Measurements from ENCODE around the gene CLTC. TPM values are rescaled to one million over a fixed set of nuclear protein-coding genes. Genes with fewer than 3 reads are reported as not detected.
A peak's percentile ranks its signal among the peaks of the same experiment; 100 is the strongest.

CLTC gene
- total and polyA plus RNA-seq, 2 of the 13 experiments (the other 11 are each of a cell fraction or from before 2014, with no cell fraction given) = 134 to 283 TPM

DNA sequence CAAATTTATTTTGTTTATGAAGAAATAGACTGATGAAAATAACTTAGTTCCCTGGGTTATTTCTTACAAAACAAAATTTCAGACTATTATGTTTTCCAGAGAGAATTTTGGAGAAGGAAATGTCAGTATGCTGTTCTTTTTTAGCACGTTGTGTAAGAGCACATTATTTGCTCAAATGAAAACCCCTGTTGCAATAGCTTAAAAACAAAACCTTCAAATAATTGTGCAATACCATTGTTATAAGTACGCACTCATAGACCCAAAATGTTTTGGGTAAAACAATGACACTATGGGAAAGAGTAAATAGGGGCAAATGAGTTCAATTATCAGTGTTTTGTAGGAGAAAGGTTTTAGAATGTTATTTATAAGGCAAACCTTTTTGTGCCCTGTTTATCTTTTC, 106.0 kb downstream of the CLTC start (continued):
- TF ChIP-seq, protein P1, sequence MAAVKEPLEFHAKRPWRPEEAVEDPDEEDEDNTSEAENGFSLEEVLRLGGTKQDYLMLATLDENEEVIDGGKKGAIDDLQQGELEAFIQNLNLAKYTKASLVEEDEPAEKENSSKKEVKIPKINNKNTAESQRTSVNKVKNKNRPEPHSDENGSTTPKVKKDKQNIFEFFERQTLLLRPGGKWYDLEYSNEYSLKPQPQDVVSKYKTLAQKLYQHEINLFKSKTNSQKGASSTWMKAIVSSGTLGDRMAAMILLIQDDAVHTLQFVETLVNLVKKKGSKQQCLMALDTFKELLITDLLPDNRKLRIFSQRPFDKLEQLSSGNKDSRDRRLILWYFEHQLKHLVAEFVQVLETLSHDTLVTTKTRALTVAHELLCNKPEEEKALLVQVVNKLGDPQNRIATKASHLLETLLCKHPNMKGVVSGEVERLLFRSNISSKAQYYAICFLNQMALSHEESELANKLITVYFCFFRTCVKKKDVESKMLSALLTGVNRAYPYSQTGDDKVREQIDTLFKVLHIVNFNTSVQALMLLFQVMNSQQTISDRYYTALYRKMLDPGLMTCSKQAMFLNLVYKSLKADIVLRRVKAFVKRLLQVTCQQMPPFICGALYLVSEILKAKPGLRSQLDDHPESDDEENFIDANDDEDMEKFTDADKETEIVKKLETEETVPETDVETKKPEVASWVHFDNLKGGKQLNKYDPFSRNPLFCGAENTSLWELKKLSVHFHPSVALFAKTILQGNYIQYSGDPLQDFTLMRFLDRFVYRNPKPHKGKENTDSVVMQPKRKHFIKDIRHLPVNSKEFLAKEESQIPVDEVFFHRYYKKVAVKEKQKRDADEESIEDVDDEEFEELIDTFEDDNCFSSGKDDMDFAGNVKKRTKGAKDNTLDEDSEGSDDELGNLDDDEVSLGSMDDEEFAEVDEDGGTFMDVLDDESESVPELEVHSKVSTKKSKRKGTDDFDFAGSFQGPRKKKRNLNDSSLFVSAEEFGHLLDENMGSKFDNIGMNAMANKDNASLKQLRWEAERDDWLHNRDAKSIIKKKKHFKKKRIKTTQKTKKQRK (IDR thresholded peaks at IDR 0.05; ENCODE audit: low read length) = no peak
- TF ChIP-seq SIX1 (CRISPR knock-in tag; IDR thresholded peaks at IDR 0.05; ENCODE audit: borderline replicate concordance) = 0 out of 2 replicates have a peak, but pooled peaks have one; percentile 19
- TF ChIP-seq GABPA (IDR thresholded peaks at IDR 0.05; ENCODE audit: low read depth, low read length) = no peak
- TF ChIP-seq GABPA (CRISPR knock-in tag; IDR thresholded peaks at IDR 0.05; ENCODE audit: low read depth) = peak; percentile 34; the same call in 1 of the 2 replicates
- TF ChIP-seq SAP130 (CRISPR knock-in tag; IDR thresholded peaks at IDR 0.05; ENCODE audit: low read depth) = peak; percentile 63; the same call in 1 of the 2 replicates
- TF ChIP-seq ZNF577 (CRISPR knock-in tag; IDR thresholded peaks at IDR 0.05; ENCODE audit: borderline replicate concordance, low read depth) = no peak
- TF ChIP-seq, protein P2, sequence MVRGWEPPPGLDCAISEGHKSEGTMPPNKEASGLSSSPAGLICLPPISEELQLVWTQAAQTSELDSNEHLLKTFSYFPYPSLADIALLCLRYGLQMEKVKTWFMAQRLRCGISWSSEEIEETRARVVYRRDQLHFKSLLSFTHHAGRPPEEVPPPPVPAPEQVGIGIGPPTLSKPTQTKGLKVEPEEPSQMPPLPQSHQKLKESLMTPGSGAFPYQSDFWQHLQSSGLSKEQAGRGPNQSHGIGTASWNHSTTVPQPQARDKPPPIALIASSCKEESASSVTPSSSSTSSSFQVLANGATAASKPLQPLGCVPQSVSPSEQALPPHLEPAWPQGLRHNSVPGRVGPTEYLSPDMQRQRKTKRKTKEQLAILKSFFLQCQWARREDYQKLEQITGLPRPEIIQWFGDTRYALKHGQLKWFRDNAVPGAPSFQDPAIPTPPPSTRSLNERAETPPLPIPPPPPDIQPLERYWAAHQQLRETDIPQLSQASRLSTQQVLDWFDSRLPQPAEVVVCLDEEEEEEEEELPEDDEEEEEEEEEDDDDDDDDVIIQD (CRISPR knock-in tag; IDR thresholded peaks at IDR 0.05; ENCODE audit: low read depth) = peak; percentile 60; the same call in 1 of the 2 replicates
- TF ChIP-seq GZF1 (CRISPR knock-in tag; IDR thresholded peaks at IDR 0.05) = no peak
- TF ChIP-seq, protein P3, sequence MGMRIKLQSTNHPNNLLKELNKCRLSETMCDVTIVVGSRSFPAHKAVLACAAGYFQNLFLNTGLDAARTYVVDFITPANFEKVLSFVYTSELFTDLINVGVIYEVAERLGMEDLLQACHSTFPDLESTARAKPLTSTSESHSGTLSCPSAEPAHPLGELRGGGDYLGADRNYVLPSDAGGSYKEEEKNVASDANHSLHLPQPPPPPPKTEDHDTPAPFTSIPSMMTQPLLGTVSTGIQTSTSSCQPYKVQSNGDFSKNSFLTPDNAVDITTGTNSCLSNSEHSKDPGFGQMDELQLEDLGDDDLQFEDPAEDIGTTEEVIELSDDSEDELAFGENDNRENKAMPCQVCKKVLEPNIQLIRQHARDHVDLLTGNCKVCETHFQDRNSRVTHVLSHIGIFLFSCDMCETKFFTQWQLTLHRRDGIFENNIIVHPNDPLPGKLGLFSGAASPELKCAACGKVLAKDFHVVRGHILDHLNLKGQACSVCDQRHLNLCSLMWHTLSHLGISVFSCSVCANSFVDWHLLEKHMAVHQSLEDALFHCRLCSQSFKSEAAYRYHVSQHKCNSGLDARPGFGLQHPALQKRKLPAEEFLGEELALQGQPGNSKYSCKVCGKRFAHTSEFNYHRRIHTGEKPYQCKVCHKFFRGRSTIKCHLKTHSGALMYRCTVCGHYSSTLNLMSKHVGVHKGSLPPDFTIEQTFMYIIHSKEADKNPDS (CRISPR knock-in tag; IDR thresholded peaks at IDR 0.05) = no peak
- TF ChIP-seq CREM (IDR thresholded peaks at IDR 0.05) = peak; percentile 63; the same call in 1 of the 2 replicates
- TF ChIP-seq CREM (CRISPR knock-in tag; IDR thresholded peaks at IDR 0.05) = no peak
- no peak for TF ChIP-seq ZC3H13 (CRISPR knock-in tag; IDR thresholded peaks at IDR 0.05)
- TF ChIP-seq MAZ (IDR thresholded peaks at IDR 0.05; ENCODE audit: borderline replicate concordance, low read depth, low read length) = no peak
- no peak for TF ChIP-seq MAZ (CRISPR knock-in tag; IDR thresholded peaks at IDR 0.05; ENCODE audit: low read depth)
- TF ChIP-seq ZSCAN29 (CRISPR knock-in tag; conservative IDR thresholded peaks at IDR 0.05) = no peak
- TF ChIP-seq ZNF33B (CRISPR knock-in tag; IDR thresholded peaks at IDR 0.05) = no peak
- TF ChIP-seq PITX1 (CRISPR knock-in tag; IDR thresholded peaks at IDR 0.05) = no peak
- no peak for TF ChIP-seq RFXAP (CRISPR knock-in tag; IDR thresholded peaks at IDR 0.05; ENCODE audit: borderline replicate concordance)
- TF ChIP-seq TBP (CRISPR knock-in tag; IDR thresholded peaks at IDR 0.05) = no peak
- no peak for TF ChIP-seq ZFAT (CRISPR knock-in tag; conservative IDR thresholded peaks at IDR 0.05)
- TF ChIP-seq PAX8 (CRISPR knock-in tag; IDR thresholded peaks at IDR 0.05; ENCODE audit: borderline replicate concordance) = no peak
- no peak for TF ChIP-seq ZNF260 (CRISPR knock-in tag; IDR thresholded peaks at IDR 0.05; ENCODE audit: borderline replicate concordance, low read depth)
- no peak for TF ChIP-seq ZNF775 (CRISPR knock-in tag; IDR thresholded peaks at IDR 0.05; ENCODE audit: borderline replicate concordance)
- peak; percentile 84 for TF ChIP-seq PPARG (CRISPR knock-in tag; conservative IDR thresholded peaks at IDR 0.05)
- no peak for TF ChIP-seq AKAP8 (CRISPR knock-in tag; IDR thresholded peaks at IDR 0.05)
- no peak for TF ChIP-seq ZNF605 (CRISPR knock-in tag; IDR thresholded peaks at IDR 0.05)
